Adipocyte (in vitro differentiated cells): Measurements from ENCODE around the gene AGPAT3.

Experiments
- DNase-seq: peaks from one replicate; pipeline ENCODE4 v3.0.0-alpha.2; 2015; ENCODE audit warnings: low read depth
- H3K27me3 ChIP-seq: replicated peaks from 2 replicates; pipeline ENCODE4 v1.7.0; 2013; ENCODE audit warnings: mild to moderate bottlenecking, low read length, moderate library complexity; ENCODE audit not compliant: control insufficient read depth, insufficient read depth
- H3K36me3 ChIP-seq: 2 replicates; pipeline ENCODE4 v1.7.0; 2013; ENCODE audit warnings: low read length, mild to moderate bottlenecking, moderate library complexity; ENCODE audit not compliant: control insufficient read depth, insufficient read depth, severe bottlenecking
- H3K4me1 ChIP-seq: 2 replicates; pipeline ENCODE4 v1.7.0; 2013; ENCODE audit warnings: mild to moderate bottlenecking, low read length, moderate library complexity; ENCODE audit not compliant: control insufficient read depth, insufficient read depth
- H3K4me3 ChIP-seq: 2 replicates; pipeline ENCODE4 v1.7.0; 2013; ENCODE audit warnings: mild to moderate bottlenecking, low read length, moderate library complexity
- H3K9ac ChIP-seq: 2 replicates; pipeline ENCODE4 v1.7.0; 2013; ENCODE audit warnings: mild to moderate bottlenecking, low read length, moderate library complexity
- H3K9me3 ChIP-seq: 2 replicates; pipeline ENCODE4 v1.7.0; 2013; ENCODE audit warnings: mild to moderate bottlenecking, low read length, moderate library complexity; ENCODE audit not compliant: control insufficient read depth

AGPAT3 gene

GRCh38 chr21:44005071-44005470 lies 140.0 kb downstream of the AGPAT3 start:
- H3K27me3 ChIP-seq, result no peaks in the 10 kb centered on the region

GRCh38 chr21:44005593-44005992 lies 140.6 kb downstream of the AGPAT3 start:
- no peak for DNase-seq

More at GRCh38 chr21:44005071-44005470, 140.0 kb downstream of the AGPAT3 start:
- no peaks in the 10 kb centered on the region for H3K9me3 ChIP-seq
- H3K36me3 ChIP-seq, result no peaks in the 10 kb centered on the region
- peaks cover 34% of the 10 kb centered on the region for H3K4me1 ChIP-seq
- H3K4me3 ChIP-seq, result no peak overlapping the region
- H3K9ac ChIP-seq, result no peak overlapping the region
- no peak for DNase-seq

GRCh38 chr21:44006017-44006619 lies 141.1 kb downstream of the AGPAT3 start:
- Histone ChIP-seq H3K27me3 (no peaks in the 10 kb centered on the region), H3K9ac (peak overlapping the region; percentile 83), H3K4me3 (peak overlapping the region; percentile 68), H3K4me1 (peaks cover 35% of the 10 kb centered on the region), H3K9me3 (no peaks in the 10 kb centered on the region), H3K36me3 (no peaks in the 10 kb centered on the region)
- DNase-seq, result peak; percentile 90

More at GRCh38 chr21:44005593-44005992, 140.6 kb downstream of the AGPAT3 start:
- H3K4me1 ChIP-seq, result peaks cover 31% of the 10 kb centered on the region
- no peaks in the 10 kb centered on the region for H3K9me3 ChIP-seq
- H3K4me3 ChIP-seq, result no peak overlapping the region
- no peaks in the 10 kb centered on the region for H3K36me3 ChIP-seq
- H3K9ac ChIP-seq, result peak overlapping the region; percentile 83
- no peaks in the 10 kb centered on the region for H3K27me3 ChIP-seq

GRCh38 chr21:44006656-44007055 lies 141.6 kb downstream of the AGPAT3 start:
- H3K9ac ChIP-seq, result peak overlapping the region; percentile 83
- peak; percentile 47 for DNase-seq
- no peaks in the 10 kb centered on the region for H3K9me3 ChIP-seq
- H3K27me3 ChIP-seq, result no peaks in the 10 kb centered on the region
- peaks cover 37% of the 10 kb centered on the region for H3K4me1 ChIP-seq
- no peaks in the 10 kb centered on the region for H3K36me3 ChIP-seq
- peak overlapping the region; percentile 68 for H3K4me3 ChIP-seq

GRCh38 chr21:44010429-44010828 lies 145.4 kb downstream of the AGPAT3 start:
- H3K4me3 ChIP-seq, result no peak overlapping the region
- peaks cover 56% of the 10 kb centered on the region for H3K4me1 ChIP-seq
- no peaks in the 10 kb centered on the region for H3K27me3 ChIP-seq
- no peak overlapping the region for H3K9ac ChIP-seq
- no peaks in the 10 kb centered on the region for H3K9me3 ChIP-seq
- no peak for DNase-seq
- no peaks in the 10 kb centered on the region for H3K36me3 ChIP-seq

GRCh38 chr21:44011123-44011522 lies 146.1 kb downstream of the AGPAT3 start:
- Histone ChIP-seq H3K9me3 (no peaks in the 10 kb centered on the region), H3K4me3 (peak overlapping the region; percentile 89), H3K27me3 (no peaks in the 10 kb centered on the region), H3K9ac (peak overlapping the region; percentile 97), H3K4me1 (peaks cover 56% of the 10 kb centered on the region), H3K36me3 (no peaks in the 10 kb centered on the region)
- DNase-seq, result no peak

- no peaks in the 10 kb centered on the region for H3K36me3 ChIP-seq
- peak within 1 kb of the TSS; percentile 89 for H3K4me3 ChIP-seq
- H3K27me3 ChIP-seq, result no peaks in the 10 kb centered on the region
- H3K9ac ChIP-seq, result peak within 1 kb of the TSS; percentile 97
- H3K9me3 ChIP-seq, result no peaks in the 10 kb centered on the region
- peaks cover 55% of the 10 kb centered on the region for H3K4me1 ChIP-seq
- DNase-seq, result peak; percentile 97
Measured at GRCh38 chr21:44011579-44012473, 146.8 kb downstream of the AGPAT3 start, which contains the start of gene TRAPPC10. TRAPPC10 (plus strand) TSS chr21:44012309; CDS start chr21:44012494, 185 bp downstream.

GRCh38 chr21:44012474-44013379 lies 147.7 kb downstream of the AGPAT3 start:
- H3K4me1 ChIP-seq, result peaks cover 56% of the 10 kb centered on the region
- H3K4me3 ChIP-seq, result peak overlapping the region; percentile 89
- peak overlapping the region; percentile 97 for H3K9ac ChIP-seq
- DNase-seq, result peak; percentile 66
- no peaks in the 10 kb centered on the region for H3K36me3 ChIP-seq
- no peaks in the 10 kb centered on the region for H3K9me3 ChIP-seq
- H3K27me3 ChIP-seq, result no peaks in the 10 kb centered on the region

- H3K4me1 ChIP-seq, result peaks cover 50% of the 10 kb centered on the region
- H3K9ac ChIP-seq, result peak overlapping the region; percentile 97
- H3K36me3 ChIP-seq, result no peaks in the 10 kb centered on the region
- no peaks in the 10 kb centered on the region for H3K9me3 ChIP-seq
- peak overlapping the region; percentile 89 for H3K4me3 ChIP-seq
- DNase-seq, result peak; percentile 57
- no peaks in the 10 kb centered on the region for H3K27me3 ChIP-seq
Measured at GRCh38 chr21:44013380-44014088, 148.5 kb downstream of the AGPAT3 start.

GRCh38 chr21:44017601-44018000 lies 152.6 kb downstream of the AGPAT3 start:
- no peak overlapping the region for H3K9ac ChIP-seq
- no peak overlapping the region for H3K4me3 ChIP-seq
- H3K36me3 ChIP-seq, result no peaks in the 10 kb centered on the region
- DNase-seq, result no peak
- no peaks in the 10 kb centered on the region for H3K27me3 ChIP-seq
- H3K9me3 ChIP-seq, result no peaks in the 10 kb centered on the region
- H3K4me1 ChIP-seq, result peaks cover 43% of the 10 kb centered on the region
